Keratinocyte (primary cell): ENCODE data around the gene RBM4.

ENCODE experiments used
- EZH2 ChIP-seq: IDR thresholded peaks from one replicate; pipeline ENCODE4 v1.6.1; 2012; ENCODE audit warnings: inconsistent platforms, mild to moderate bottlenecking, low read length, moderate library complexity
- TF ChIP-seq, protein P1 (sequence below), 3 experiments: IDR thresholded peaks in 1 of 3; conservative IDR thresholded peaks in 1 of 3; optimal IDR thresholded peaks in 1 of 3; 2 replicates in 2 of 3; 3 replicates in 1 of 3; pipeline versions ENCODE3 to v1.5.1; 2011; ENCODE audit warnings: low read length in 3 of 3, mild to moderate bottlenecking in 3 of 3, moderate library complexity in 2 of 3, control low read depth in 1 of 3, inconsistent platforms in 1 of 3; ENCODE audit not compliant: insufficient read depth in 2 of 3; ENCODE audit errors: extremely low read depth in 1 of 3

DNA sequence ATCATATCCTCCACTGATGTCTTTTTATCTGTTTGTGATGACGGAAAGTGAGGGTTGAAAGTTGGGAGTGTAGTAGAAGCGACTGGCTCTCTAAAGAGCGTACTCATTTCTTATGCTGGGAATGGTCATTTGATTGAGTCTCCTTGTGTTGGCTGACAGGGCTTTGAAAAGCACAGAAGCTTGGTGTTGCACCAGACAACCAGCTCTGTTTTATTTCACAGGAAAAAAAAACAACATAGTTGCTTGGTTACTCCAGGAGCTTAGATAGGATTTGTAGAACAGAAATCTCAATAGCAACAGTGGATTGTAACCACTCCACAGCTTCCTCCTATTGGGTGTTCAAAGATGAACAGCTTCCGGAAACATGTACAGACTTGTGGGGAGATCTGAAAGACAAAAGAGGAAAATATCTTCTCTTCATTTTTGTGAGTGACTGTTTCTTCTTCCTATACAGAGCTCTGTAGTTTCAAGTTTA lies 19.4 kb upstream of the RBM4 start:
- TF ChIP-seq, protein P1, sequence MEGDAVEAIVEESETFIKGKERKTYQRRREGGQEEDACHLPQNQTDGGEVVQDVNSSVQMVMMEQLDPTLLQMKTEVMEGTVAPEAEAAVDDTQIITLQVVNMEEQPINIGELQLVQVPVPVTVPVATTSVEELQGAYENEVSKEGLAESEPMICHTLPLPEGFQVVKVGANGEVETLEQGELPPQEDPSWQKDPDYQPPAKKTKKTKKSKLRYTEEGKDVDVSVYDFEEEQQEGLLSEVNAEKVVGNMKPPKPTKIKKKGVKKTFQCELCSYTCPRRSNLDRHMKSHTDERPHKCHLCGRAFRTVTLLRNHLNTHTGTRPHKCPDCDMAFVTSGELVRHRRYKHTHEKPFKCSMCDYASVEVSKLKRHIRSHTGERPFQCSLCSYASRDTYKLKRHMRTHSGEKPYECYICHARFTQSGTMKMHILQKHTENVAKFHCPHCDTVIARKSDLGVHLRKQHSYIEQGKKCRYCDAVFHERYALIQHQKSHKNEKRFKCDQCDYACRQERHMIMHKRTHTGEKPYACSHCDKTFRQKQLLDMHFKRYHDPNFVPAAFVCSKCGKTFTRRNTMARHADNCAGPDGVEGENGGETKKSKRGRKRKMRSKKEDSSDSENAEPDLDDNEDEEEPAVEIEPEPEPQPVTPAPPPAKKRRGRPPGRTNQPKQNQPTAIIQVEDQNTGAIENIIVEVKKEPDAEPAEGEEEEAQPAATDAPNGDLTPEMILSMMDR (optimal IDR thresholded peaks at IDR 0.05 in 1 of 3, IDR thresholded peaks at IDR 0.05 in 1 of 3, conservative IDR thresholded peaks at IDR 0.05 in 1 of 3; ENCODE audit: extremely low read depth in 1 of 3, insufficient read depth in 2 of 3, low read length in 3 of 3) = no peak
- TF ChIP-seq EZH2 = no peak
